NCI-H1930 (cell line): ENCODE measurements around the gene PHRF1.

Source experiments
- DNase-seq, 2 experiments: peaks; one replicate each; lab custom pipeline; 2025; lab: John Stamatoyannopoulos, UW

Gene PHRF1

GRCh38 chr11:656866-657265, 80.6 kb downstream of the PHRF1 start:
- DNase-seq: no peak

- DNase-seq: no peak
Measured at GRCh38 chr11:657691-658126, 81.4 kb downstream of the PHRF1 start.

DNA sequence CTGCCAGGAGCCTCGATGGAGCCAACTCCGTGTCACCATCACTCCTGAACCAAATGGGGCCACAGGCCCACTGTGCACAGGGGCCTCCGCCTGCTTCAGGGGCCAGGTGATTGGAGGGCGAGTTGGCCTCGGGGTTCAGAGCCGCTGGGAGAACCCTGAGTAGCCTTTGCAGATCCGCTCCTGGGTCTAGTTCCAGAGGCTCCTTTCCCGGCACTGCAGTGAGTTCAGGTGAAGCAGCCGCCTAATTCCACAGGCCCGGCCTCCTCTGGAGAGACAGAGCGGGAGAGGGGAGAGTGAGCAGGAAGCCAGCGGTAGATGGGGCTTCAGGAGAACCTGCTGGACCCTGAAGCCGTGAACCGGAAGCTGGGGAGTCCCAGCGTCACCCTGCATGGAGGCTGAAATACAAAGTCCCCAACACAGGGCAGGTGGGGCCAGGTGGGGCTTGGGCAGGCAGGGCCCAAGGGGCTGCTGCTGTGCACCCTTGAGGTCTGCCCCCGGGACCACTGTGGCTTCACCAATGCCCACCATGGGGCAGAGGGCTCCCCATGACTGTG, 83.3 kb downstream of the PHRF1 start:
- DNase-seq: no peak

- no peak for DNase-seq
Measured at GRCh38 chr11:660281-660680, 84.0 kb downstream of the PHRF1 start.

DNA sequence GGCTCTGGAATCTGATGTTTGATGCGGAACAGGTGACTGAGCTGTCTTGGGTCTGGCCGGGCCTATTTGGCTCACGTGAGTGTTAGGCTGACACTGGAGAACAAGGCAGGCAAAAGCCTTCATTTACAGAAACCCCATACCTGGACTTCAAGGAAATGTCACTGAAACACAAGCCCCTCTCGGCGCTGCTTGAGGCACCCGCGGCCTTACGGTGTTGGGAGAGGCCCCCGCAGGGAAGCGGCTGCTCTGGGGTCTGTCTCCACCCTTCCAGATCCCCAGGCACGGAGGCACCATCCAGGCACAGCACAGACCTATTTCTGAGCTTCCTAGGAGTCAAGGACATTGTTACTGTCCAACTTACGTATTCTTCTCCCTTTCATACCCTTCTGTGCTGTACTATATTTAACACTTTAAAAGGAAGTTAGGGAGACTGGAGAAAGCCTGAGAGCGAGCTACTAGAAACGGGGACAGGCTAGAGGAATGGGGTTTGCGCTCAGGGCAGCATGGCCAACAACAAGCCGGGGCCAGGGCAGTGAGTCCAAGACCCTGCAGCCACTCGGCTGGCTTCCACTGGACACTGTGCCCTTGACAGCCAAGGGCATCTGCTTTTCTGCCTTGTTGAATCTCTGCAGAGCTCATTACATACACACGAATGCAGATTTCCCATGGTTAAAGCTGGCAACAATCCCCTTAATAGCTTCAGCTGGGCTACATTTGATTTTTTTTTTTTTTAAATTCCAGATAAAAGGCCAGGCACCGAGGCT, 84.6 kb downstream of the PHRF1 start:
- no peak for DNase-seq
